HepG2 (cell line): ENCODE results near the gene USE1. TPM values are rescaled to one million over a fixed set of nuclear protein-coding genes. Genes with fewer than 3 reads are reported as not detected.

ENCODE experiments used
- ATAC-seq: fragments of 200-7000 bp; cut with Tn5 transposase; 3 replicates; pipeline ENCODE4 v1.9.1; 2020; ENCODE audit warnings: mild to moderate bottlenecking, moderate library complexity
- BruUV-seq: library from RNA; stranded (reverse); fragments of 400-500 nt; replicated peaks from 2 replicates; lab custom pipeline; 2021; lab: Mats Ljungman, UMichigan
- CTCF ChIA-PET: fragments of 300-600 bp; formaldehyde crosslinking; extraction: SDS; loops from one replicate; lab custom pipeline; 2021; ENCODE audit warnings: low total read pairs, inconsistent platforms, low intra/inter-chr PET ratio; lab: Yijun Ruan, JAX
- POLR2A ChIA-PET: fragments of 350-600 bp; sonication (Branson Sonifier 250); formaldehyde crosslinking; loops from one replicate; lab custom pipeline; 2020; ENCODE audit warnings: antibody characterized with exemption, inconsistent platforms; lab: Yijun Ruan, JAX
- DNase-seq: peaks from one replicate; pipeline ENCODE4 v3.0.0-alpha.2; 2015; ENCODE audit warnings: low spot score
- FAIRE-seq: peaks from 3 replicates; lab custom pipeline; 2011; peaks lifted over from hg19 to GRCh38; lab: Jason Lieb, UNC
- H2AFZ ChIP-seq: one replicate; pipeline ENCODE4 v1.6.1; 2011; ENCODE audit warnings: low read length, inconsistent platforms
- H3K27ac ChIP-seq: fragments of 300-600 bp; 3 replicates; pipeline ENCODE4 v1.8.0; 2011; ENCODE audit warnings: mixed run types, mild to moderate bottlenecking, mixed read lengths, low read length, inconsistent platforms; ENCODE audit not compliant: insufficient read depth; ENCODE audit errors: extremely low read length
- H3K27me3 ChIP-seq, 2 experiments: fragments of 200-600 bp in 1 of 2; 2 replicates in 1 of 2; 3 replicates in 1 of 2; pipeline versions ENCODE4 v1.6.0 to v1.8.0; 2011; ENCODE audit warnings: low read length in 2 of 2, mild to moderate bottlenecking in 2 of 2, moderate library complexity in 2 of 2, inconsistent platforms in 1 of 2; ENCODE audit not compliant: insufficient read depth in 2 of 2, control insufficient read depth in 1 of 2
- H3K36me3 ChIP-seq, 2 experiments: fragments of 200-600 bp in 1 of 2; replicated peaks in 1 of 2; 2 replicates in 1 of 2; 3 replicates in 1 of 2; pipeline versions ENCODE4 v1.5.1 to v1.8.0; 2011; ENCODE audit warnings: low read length in 2 of 2, inconsistent platforms in 1 of 2; ENCODE audit not compliant: insufficient read depth in 2 of 2, control insufficient read depth in 1 of 2
- H3K4me1 ChIP-seq: 2 replicates; pipeline ENCODE4 v1.5.1; 2012; ENCODE audit warnings: low read length, inconsistent platforms; ENCODE audit not compliant: insufficient read depth
- H3K4me2 ChIP-seq: 2 replicates; pipeline ENCODE4 v1.6.0; 2011; ENCODE audit warnings: low read depth, low read length, inconsistent platforms
- H3K4me3 ChIP-seq, 3 experiments: fragments of 200-600 bp in 1 of 3; sonication (generic), shearing (Covaris generic) in 1 of 3; replicated peaks in 1 of 3; 2 replicates each; pipeline ENCODE4 v1.5.1; 2011 to 2016; ENCODE audit warnings: low read length in 3 of 3, inconsistent platforms in 2 of 3, low read depth in 2 of 3, mild to moderate bottlenecking in 2 of 3, control low read depth in 1 of 3, mixed read lengths in 1 of 3; ENCODE audit not compliant: insufficient read depth in 1 of 3
- H3K79me2 ChIP-seq: one replicate; pipeline ENCODE4 v1.6.1; 2011; ENCODE audit warnings: low read length, inconsistent platforms; ENCODE audit not compliant: insufficient read depth
- H3K9ac ChIP-seq: 2 replicates; pipeline ENCODE4 v1.6.0; 2011; ENCODE audit warnings: mild to moderate bottlenecking, low read depth, low read length, inconsistent platforms; ENCODE audit not compliant: insufficient read depth
- H3K9me3 ChIP-seq: 2 replicates; pipeline ENCODE4 v1.5.1; 2012; ENCODE audit warnings: mild to moderate bottlenecking, low read length
- H4K20me1 ChIP-seq: 2 replicates; pipeline ENCODE4 v1.6.0; 2011; ENCODE audit warnings: inconsistent platforms, mild to moderate bottlenecking, low read length, moderate library complexity; ENCODE audit not compliant: insufficient read depth
- AGO2 ChIP-seq: fragments of 200-400 bp; formaldehyde crosslinking; optimal IDR thresholded peaks from 2 replicates; pipeline ENCODE3; 2017; ENCODE audit warnings: mild to moderate bottlenecking, low read depth, low read length, moderate library complexity
- BRD4 ChIP-seq: sonication (generic); formaldehyde crosslinking; IDR thresholded peaks from 2 replicates; pipeline ENCODE4 v1.4.0; 2020; ENCODE audit warnings: missing genetic modification reagents
- CBX5 ChIP-seq: sonication (generic); formaldehyde crosslinking; IDR thresholded peaks from 2 replicates; pipeline ENCODE4 v1.4.0; 2020; ENCODE audit warnings: missing genetic modification reagents, borderline replicate concordance
- FOXO1 ChIP-seq: sonication (generic); formaldehyde crosslinking; IDR thresholded peaks from 2 replicates; pipeline ENCODE4 v1.4.0; 2020; ENCODE audit warnings: missing genetic modification reagents
- HHEX ChIP-seq: IDR thresholded peaks from 2 replicates; pipeline ENCODE4 v1.6.1; 2016; ENCODE audit warnings: control low read depth
- KAT8 ChIP-seq: IDR thresholded peaks from 2 replicates; pipeline ENCODE4 v1.6.1; 2016; ENCODE audit warnings: missing genetic modification reagents, missing compliant biosample characterization
- NCOR1 ChIP-seq: fragments of 200-600 bp; sonication (generic); IDR thresholded peaks from 2 replicates; pipeline ENCODE4 v1.7.0; 2017; ENCODE audit warnings: antibody characterized with exemption, low read length, borderline replicate concordance
- NFYC ChIP-seq: IDR thresholded peaks from 2 replicates; pipeline ENCODE4 v1.6.1; 2016; ENCODE audit warnings: missing genetic modification reagents, missing compliant biosample characterization
- SP5 ChIP-seq: IDR thresholded peaks from 2 replicates; pipeline ENCODE4 v1.6.1; 2016; ENCODE audit warnings: low read depth, borderline replicate concordance
- ZNF256 ChIP-seq: sonication (generic); formaldehyde crosslinking; conservative IDR thresholded peaks from 2 replicates; pipeline ENCODE4 v1.4.0; 2020; ENCODE audit warnings: missing genetic modification reagents
- ZNF772 ChIP-seq: sonication (generic); formaldehyde crosslinking; IDR thresholded peaks from 2 replicates; pipeline ENCODE4 v1.5.0; 2020; ENCODE audit warnings: mild to moderate bottlenecking, missing genetic modification reagents
- WGBS: methylation state at CpG from one replicate; pipeline ENCODE4 v1.1.6; 2017; ENCODE audit warnings: low lambda C conversion rate; 5-methylcytosine and 5-hydroxymethylcytosine counted together
- in situ Hi-C: cut with HindIII; loops from 2 replicates; pipeline ENCODE4 v1.10.0; 2017; ENCODE audit warnings: low pct_unique_long_range_greater_than_20kb; ENCODE audit not compliant: extremely low pct_ligation_motif_present
- intact Hi-C: fragments of 100-400 bp; cut with micrococcal nuclease; formaldehyde crosslinking; loops from one replicate; pipeline ENCODE4 v1.10.0; 2022; ENCODE audit not compliant: unreplicated experiment
- polyA plus RNA-seq, 8 experiments: library from polyadenylated mRNA; depleted of rRNA in 3 of 8; stranded (reverse) in 7 of 8; unstranded in 1 of 8; fragments of >200 nt; fragmentation: Illumina TruSeq in 4 of 8; extraction: Trizol in 4 of 8; gene quantifications; 2 replicates each; pipeline versions ENCODE4 v1.2.1 to v1.2.3, GENCODE V29; 2011 to 2016; ENCODE audit warnings: low read depth in 4 of 8, missing spikeins in 1 of 8, mixed read lengths in 1 of 8; ENCODE audit not compliant: insufficient read depth in 1 of 8
- total RNA-seq, 5 experiments: library from RNA; depleted of rRNA; stranded (reverse); fragments of >200 nt; fragmentation: Illumina TruSeq; extraction: Trizol; gene quantifications; 2 replicates each; pipeline ENCODE4 v1.2.3, GENCODE V29; 2016; ENCODE audit warnings: low read depth in 1 of 5
- TF ChIP-seq, protein P1 (sequence below): sonication (generic); formaldehyde crosslinking; IDR thresholded peaks from 2 replicates; pipeline ENCODE4 v1.9.0; 2021; ENCODE audit warnings: mild to moderate bottlenecking, missing genetic modification reagents

The USE1 gene
- total and polyA plus RNA-seq, 2 of the 13 experiments (the other 11 are each of a cell fraction or from before 2014, with no cell fraction given): 9.9 to 17.6 TPM

GRCh38 chr19:17209126-17210036 is 5.8 kb upstream of the USE1 start:
- Histone ChIP-seq H3K9me3 (no peaks in the 10 kb centered on the region), H3K4me1 (peaks cover 11% of the 10 kb centered on the region), H3K4me2 (no peak overlapping the region), H3K27ac (no peak overlapping the region), H3K36me3 (peaks cover 2 to 9% of the 10 kb centered on the region in 2 experiments; a peak in 3 of 5 replicates), H3K79me2 (no peaks in the 10 kb centered on the region), H3K9ac (no peak overlapping the region), H4K20me1 (no peaks in the 10 kb centered on the region), H3K27me3 (no peaks in the 10 kb centered on the region; a peak in 1 of 5 replicates), H3K4me3 (no peak overlapping the region), H2AFZ (no peak overlapping the region)
- CTCF ChIA-PET: no interaction called here
- no TSS peak for BruUV-seq
- WGBS: 90% methylated on average over 20 of the region's 28 CpGs
- ATAC-seq (peak; percentile 16; the same call in 1 of the 3 replicates), FAIRE-seq (no peak), DNase-seq (no peak)
- intact Hi-C loops (no loop called here), in situ Hi-C loops (no loop called here)
- POLR2A ChIA-PET: no interaction called here
- no peak for TF ChIP-seq FOXO1 (CRISPR knock-in tag)
- no peak for TF ChIP-seq NFYC (CRISPR knock-in tag)
- peak; percentile 48 for TF ChIP-seq AGO2
- no peak for TF ChIP-seq ZNF256 (CRISPR knock-in tag)
- TF ChIP-seq NCOR1: no peak

- intact Hi-C loops: no loop called here
- Histone ChIP-seq H4K20me1 (no peaks in the 10 kb centered on the region), H3K9ac (no peak overlapping the region), H3K4me3 (no peak overlapping the region), H3K27me3 (no peaks in the 10 kb centered on the region; a peak in 1 of 5 replicates), H2AFZ (no peak overlapping the region), H3K36me3 (peaks cover 2 to 9% of the 10 kb centered on the region in 2 experiments; a peak in 3 of 5 replicates), H3K4me2 (no peak overlapping the region), H3K79me2 (no peaks in the 10 kb centered on the region), H3K27ac (no peak overlapping the region), H3K9me3 (no peaks in the 10 kb centered on the region), H3K4me1 (peaks cover 17% of the 10 kb centered on the region)
- BruUV-seq: no TSS peak
- WGBS: 97% methylated on average over 3 of the region's 14 CpGs
- ChIA-PET POLR2A (no interaction called here), CTCF (no interaction called here)
- no peak for ATAC-seq
- FAIRE-seq: no peak
- no peak for DNase-seq
- in situ Hi-C loops: no loop called here
- TF ChIP-seq ZNF772 (CRISPR knock-in tag) (no peak), KAT8 (CRISPR knock-in tag) (no peak), HHEX (CRISPR knock-in tag) (no peak), CBX5 (no peak), SP5 (CRISPR knock-in tag) (no peak), BRD4 (no peak)
- TF ChIP-seq, protein P1, sequence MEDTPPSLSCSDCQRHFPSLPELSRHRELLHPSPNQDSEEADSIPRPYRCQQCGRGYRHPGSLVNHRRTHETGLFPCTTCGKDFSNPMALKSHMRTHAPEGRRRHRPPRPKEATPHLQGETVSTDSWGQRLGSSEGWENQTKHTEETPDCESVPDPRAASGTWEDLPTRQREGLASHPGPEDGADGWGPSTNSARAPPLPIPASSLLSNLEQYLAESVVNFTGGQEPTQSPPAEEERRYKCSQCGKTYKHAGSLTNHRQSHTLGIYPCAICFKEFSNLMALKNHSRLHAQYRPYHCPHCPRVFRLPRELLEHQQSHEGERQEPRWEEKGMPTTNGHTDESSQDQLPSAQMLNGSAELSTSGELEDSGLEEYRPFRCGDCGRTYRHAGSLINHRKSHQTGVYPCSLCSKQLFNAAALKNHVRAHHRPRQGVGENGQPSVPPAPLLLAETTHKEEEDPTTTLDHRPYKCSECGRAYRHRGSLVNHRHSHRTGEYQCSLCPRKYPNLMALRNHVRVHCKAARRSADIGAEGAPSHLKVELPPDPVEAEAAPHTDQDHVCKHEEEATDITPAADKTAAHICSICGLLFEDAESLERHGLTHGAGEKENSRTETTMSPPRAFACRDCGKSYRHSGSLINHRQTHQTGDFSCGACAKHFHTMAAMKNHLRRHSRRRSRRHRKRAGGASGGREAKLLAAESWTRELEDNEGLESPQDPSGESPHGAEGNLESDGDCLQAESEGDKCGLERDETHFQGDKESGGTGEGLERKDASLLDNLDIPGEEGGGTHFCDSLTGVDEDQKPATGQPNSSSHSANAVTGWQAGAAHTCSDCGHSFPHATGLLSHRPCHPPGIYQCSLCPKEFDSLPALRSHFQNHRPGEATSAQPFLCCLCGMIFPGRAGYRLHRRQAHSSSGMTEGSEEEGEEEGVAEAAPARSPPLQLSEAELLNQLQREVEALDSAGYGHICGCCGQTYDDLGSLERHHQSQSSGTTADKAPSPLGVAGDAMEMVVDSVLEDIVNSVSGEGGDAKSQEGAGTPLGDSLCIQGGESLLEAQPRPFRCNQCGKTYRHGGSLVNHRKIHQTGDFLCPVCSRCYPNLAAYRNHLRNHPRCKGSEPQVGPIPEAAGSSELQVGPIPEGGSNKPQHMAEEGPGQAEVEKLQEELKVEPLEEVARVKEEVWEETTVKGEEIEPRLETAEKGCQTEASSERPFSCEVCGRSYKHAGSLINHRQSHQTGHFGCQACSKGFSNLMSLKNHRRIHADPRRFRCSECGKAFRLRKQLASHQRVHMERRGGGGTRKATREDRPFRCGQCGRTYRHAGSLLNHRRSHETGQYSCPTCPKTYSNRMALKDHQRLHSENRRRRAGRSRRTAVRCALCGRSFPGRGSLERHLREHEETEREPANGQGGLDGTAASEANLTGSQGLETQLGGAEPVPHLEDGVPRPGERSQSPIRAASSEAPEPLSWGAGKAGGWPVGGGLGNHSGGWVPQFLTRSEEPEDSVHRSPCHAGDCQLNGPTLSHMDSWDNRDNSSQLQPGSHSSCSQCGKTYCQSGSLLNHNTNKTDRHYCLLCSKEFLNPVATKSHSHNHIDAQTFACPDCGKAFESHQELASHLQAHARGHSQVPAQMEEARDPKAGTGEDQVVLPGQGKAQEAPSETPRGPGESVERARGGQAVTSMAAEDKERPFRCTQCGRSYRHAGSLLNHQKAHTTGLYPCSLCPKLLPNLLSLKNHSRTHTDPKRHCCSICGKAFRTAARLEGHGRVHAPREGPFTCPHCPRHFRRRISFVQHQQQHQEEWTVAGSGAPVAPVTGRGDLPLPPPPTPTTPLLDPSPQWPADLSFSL (CRISPR knock-in tag): no peak
Measured at GRCh38 chr19:17210296-17210695, 4.9 kb upstream of the USE1 start.
